Measurements from ENCODE around the gene PHF8.

Gene PHF8

DNA sequence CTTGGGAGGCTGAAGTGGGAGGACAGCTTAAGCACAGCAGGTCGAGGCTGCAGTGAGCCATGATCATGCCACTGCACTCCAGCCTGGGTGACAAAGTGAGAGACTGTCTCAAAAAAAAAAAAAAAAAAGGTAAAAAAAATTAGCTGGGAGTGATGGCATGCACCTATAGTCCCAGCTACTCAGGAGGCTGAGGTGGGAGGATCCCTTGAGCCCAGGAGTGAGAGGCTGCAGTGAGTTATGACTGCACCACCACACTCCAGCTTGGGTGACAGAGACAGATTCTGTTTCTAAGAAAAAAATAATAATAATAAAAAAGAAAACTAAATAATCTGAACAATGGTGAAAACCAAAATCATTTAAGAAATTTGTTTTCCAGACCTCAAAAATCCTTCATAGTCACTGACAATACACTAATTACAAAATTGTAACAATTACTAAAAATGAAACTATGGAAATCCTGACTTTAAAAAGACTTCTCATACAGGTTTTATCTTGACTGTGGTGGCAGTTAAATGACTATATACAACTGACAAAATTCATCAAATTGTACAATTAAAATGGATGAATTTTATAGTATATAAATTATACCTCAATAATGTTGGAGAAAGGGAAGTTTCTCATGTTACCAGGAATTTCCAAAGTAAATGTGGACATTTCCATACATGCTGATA lies 31.3 kb downstream of the PHF8 start:
- DNase-seq = no peak

DNA sequence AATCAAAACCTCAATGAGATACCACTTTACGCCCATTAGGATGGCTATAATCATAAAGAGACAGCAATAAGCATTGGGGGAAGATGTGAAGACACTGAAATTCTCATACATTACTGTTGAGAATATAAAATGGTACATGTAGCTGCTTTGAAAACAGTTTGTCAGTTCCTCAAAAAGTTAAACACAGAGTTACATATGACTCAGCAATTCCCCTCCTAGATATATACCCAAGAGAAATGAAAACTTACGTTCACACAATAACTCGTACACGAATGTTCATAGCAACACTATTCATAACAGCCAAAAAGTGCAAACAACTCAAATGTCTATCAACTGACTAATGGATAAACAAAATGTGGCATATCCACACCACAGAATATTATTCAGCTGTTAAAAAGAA lies 36.6 kb downstream of the PHF8 start:
- no peak for DNase-seq

DNA sequence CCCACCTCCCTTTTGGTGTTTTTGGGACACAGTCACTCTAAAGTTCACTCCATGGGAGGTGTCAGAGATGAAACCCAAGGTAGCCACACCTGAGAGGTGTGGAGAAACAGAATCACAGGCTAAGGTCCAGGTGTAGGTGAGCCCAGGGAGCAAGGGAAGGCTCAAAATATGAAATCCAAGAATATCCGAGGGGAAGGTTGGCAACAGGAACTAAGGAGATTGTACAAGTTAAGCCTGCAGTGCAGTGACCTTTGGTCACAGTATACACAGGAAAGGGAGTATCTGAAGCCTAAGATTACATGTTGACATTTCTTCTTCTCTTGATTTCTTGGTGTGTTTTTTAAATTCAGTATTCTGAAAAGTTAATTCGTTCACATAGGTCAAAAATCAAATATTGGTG lies 46.5 kb downstream of the PHF8 start:
- no peak for DNase-seq

DNA sequence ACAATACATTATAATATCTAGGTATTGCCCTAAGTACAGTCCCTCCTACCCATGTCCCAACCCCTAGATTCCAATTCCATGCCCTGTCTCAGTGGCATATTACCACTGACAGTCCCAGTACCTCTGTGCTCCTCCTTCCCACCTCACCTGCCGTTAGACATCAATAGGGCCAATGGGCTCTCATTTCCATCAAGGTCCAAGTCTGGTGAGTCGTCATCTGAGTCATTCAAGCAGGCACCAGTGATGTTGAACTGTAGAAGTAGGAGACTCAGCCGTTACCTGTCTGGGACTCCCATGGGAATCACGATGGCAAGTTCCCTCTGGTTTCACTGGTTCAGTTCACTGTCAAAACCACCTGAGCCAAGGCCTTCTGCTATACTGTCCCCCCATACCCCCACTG lies 51.7 kb downstream of the PHF8 start:
- no peak for DNase-seq

DNA sequence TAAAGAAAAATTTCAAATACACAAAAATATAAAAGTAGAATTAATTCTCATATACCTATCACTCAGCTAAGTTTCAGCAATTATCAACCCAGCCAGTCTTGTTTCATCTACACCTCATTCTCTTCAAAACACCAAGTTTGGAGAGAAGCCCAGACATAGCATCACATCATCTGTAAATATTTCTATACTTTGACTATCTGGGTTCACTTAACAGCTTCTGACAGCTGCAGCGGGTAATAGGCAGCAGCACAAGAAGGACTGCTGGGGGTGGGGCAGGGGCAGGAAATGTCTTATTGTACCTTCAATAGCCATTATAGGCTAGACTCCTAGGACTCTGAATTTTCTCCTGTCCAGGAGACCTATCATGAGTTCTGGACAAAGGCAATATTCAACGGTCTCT lies 54.1 kb downstream of the PHF8 start:
- DNase-seq = no peak

DNA sequence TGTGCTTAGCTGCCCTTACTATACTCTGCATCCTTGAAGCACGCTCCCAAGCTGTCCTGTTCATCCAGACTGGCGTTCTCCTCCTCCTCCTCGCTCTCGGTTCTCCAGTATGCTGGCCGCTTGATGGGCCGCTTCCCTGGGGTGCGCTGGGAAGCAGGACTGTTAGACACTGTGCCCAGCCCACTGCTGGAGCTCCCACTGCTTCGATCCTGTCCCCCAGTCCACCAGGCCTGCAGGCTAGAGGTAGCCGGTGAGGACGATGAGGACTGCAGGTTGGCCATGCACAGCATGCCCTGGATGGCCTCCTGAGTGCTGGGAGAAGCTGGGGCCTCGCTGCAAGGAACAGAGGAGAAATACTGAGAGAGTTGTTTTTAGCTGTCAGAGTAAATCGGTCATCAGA lies 59.4 kb downstream of the PHF8 start:
- DNase-seq = no peak

DNA sequence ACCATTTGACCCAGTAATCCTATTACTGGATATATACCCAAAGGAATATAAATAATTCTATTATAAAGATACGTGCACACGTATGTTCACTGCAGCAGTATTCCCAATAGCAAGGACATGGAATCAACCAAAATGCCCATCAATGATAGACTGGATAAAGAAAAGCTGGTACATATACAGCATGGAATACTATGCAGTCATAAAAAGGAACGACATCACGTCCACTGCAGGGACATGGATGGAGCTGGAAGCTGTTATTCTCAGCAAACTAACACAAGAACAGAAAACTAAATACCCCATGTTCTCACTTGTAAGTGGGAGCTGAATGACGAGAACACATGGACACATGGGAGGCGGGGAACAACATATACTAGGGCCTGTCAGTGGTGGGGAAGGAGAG lies 69.7 kb downstream of the PHF8 start:
- DNase-seq = no peak

DNA sequence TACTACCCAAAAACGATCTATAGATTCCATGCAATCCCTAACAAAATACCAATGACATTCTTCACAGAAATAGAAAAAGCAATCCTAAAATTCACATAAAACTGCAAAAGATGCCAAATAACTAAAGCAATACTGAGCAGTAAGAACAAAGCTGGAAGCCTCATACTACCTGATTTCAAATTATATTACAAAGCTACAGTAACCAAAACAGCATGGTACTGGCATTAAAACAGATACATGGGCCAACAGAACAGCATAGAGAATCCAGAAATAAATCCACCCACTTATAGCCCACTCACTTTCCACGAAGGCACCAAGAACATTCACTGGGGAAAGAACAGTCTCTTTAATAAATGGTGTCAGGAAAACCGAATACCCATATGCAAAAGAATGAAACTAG lies 74.7 kb downstream of the PHF8 start:
- no peak for DNase-seq

DNA sequence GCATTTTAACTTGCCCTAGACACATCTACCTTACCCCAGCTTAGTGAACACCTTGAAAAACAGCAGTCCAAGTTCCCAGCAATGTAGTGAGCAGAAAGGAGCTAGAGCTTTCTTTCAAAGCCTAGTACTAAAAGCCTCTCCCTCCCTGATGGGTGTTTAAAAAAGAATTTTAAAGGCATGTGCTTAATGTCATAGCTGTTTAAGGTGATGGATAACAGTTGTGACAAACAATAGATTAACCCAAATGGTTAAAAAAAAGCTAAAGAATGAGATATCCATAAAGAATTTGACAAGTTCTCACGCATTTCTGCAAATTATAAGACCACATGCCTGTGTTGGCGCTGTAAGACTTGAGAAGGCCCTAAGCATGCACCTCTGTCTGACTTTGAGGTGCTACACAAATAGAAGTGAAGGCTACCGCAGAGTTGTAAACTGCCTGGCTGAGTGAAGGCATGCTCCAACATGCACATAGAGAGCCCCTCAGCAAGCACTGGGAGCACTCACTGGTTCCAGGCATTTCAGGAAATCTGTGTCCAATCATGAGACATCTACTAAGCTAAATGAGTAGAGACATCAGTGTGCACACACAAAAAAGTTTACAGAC lies 94.0 kb downstream of the PHF8 start:
- DNase-seq = no peak

DNA sequence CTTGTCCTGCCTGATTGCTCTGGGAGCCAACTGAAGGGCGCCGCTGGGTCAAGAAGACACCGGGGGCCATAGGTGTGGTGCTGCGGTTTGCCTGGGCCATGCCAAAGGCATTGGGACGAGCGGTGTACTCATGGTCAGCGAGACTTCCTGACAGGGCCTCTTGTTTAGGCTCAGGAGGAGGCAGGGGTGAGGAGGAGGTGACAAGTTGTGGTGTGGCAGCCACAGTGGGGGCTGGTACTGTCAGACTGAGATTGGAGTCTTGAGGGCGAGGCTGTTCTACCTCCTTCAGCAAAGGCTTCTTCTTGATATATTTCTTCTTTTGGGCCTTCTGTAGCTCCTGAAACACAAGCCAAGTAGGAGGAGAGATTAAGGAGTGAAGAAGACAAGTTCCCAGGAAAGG lies 104.1 kb downstream of the PHF8 start:
- no peak for DNase-seq

DNA sequence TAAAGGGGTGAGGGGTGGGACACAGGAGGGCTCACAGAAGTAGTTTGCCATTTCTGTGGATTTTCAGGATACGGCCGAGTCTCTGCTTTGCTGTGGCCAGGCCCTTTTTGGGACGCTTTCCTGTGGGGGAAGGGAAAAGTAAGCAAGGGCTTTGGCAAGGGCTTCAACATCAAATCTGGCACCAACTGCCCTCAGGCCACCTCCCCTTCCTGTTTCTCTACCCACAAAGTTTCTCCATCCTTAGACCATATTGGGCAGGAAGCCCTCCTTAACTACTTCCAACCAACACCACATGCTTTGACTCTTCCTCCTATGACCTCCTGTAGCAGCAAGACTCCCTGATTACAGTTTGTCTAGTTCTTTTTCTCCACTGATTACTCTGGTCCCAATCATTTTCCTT lies 105.1 kb downstream of the PHF8 start:
- DNase-seq = no peak

DNA sequence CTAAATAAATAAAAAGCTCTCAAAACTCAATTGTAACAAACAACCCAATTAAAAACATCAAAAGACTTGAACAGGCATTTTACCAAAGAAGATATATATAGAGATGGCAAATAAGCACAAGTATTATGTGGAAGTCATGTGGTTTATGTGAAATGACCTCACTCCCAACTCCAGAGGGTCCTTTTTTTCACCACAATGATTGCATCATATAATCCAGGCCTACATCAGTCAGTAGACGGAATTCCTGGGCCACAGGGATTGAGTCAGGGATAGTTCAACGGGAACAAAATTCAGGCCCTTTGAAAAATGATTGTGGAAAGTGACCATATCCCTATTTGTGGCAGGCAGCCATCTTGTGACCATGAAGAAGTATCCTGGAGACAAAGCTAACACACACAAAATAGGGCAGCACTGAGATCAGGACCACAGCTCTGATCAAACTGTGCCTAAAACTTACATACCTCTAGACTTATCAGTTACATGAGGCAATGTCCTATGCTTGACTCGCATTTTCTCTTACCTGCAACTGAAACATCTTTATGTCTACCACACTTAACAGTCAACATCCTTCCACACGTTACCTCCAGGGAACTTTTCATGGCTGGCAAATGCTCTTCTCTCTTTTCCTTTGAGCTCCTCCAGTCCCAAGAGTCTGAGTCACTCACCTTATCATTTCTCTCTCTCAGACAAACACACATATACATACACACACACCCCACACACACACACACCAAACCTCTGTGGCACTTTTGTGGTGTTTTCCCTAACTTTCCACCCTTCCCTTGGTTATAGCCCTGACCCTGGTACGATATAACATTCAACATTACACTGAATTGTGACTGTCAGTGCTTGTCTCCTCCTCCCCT lies 113.5 kb downstream of the PHF8 start:
- DNase-seq = no peak

DNA sequence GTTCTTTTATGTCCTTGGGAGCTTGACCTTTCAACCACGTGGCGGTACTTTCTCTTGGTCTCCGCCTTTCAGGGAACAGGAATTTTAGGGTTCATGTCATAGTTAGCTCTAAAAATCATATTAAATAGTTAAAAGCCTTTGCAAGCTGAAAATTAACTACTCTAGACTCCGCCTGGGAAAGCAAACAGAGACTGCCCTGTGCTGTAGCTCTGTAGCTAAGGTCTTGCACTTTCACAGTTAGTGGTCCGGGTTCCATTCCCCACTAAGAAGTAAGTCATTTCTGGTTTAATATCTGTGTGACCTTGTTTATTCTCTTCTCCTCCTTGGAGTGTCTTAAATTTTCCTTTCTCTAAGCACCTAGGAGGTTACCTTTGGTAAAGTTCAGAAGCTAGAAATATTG lies 118.2 kb downstream of the PHF8 start:
- DNase-seq = no peak

DNA sequence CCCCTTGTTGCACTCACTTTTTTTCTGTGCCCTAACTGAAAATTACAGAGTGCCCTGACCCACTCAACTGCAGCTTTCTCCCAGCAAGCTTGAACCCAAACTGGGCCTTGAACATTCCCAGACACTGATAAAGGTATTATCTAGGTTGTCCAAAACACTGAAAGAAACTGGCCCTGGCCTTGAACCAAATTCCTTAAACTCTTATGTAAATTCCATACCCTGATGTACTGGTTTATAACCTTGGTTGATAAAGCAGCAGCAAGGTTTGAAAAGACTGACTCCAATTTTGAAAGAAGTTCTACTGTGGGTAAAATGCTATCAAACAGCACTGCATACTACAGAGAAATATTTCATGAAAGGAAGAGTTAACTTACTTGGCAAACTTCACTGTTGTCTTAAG lies 125.6 kb downstream of the PHF8 start:
- DNase-seq = no peak

DNA sequence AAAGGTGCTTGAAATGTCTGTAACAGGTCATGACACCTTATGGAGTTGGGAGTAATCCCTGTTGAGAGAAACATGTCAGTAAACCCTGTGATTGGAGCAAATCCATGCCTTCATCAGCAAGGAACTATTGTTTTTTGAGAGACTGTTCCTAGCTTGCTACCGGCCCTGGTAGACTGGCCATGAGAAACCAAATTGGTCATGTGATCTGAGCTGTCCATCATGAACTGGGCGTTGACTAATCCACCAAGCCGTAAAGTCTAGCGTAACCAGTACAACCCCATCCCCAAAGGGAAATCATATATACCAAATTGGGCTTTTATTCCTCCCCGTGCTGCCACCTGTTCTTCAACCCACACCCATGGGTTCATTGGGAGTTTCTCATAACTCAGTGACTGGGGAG lies 143.7 kb downstream of the PHF8 start:
- no peak for DNase-seq

DNA sequence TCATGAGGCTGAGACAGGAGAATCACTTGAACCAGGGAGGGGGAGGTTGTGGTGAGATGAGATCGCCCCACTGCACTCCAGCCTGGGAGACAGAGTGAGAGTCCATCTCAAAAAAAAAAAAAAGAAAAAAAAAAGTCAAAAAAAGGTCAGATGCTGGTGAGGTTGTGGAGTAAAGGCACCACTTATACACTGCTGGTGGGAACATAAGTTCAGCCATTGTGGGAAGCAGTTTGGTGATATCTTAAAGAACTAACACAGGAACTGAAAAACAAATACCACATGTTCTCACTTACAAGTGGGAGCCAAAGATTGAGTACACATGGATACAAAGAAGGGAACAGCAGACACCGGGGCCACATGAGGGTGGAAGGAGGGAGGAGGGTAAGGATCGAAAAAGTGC lies 149.0 kb downstream of the PHF8 start:
- DNase-seq = no peak
